GM12878 (cell line): Measurements from ENCODE around the gene MAML3.

Source experiments
- EP300 ChIP-seq, 2 experiments: fragments of 150-350 bp in 1 of 2; IDR thresholded peaks; 2 replicates each; pipeline ENCODE4 v1.6.1; 2011 to 2012; ENCODE audit warnings: low read depth in 2 of 2, low read length in 2 of 2, borderline replicate concordance in 1 of 2, improper control_type of control experiment in 1 of 2, inconsistent platforms in 1 of 2; ENCODE audit not compliant: control insufficient read depth in 1 of 2
- POLR2A ChIP-seq: IDR thresholded peaks from 2 replicates; pipeline ENCODE4 v1.6.1; 2011; ENCODE audit warnings: low read depth, mild to moderate bottlenecking, low read length

DNA sequence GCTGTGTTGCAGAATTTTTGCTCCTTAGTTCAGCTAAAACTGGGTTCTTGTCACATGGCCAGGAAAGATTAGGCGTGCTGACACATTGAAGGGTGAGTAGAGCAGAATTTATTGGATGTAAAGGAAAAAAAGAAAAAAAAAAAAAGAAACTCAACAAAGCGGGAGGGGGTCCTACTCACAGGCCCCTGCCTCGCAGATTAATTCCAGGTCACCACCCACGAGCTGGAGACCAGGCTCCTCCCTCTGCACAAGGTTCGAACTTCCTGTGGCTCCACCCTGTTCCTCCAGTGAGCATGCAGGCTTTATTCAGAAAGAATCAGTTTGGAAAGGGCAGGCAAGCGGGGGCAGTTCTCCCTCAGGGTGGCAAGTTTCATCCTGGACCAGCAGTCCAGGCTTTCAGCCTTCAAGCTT is 471.2 kb downstream of the MAML3 start:
- TF ChIP-seq POLR2A, result no peak
- no peak for TF ChIP-seq EP300 (IDR thresholded peaks at IDR 0.05; ENCODE audit: borderline replicate concordance in 1 of 2, control insufficient read depth in 1 of 2, low read depth in 2 of 2, low read length in 2 of 2)
